Measurements from ENCODE around the gene YJEFN3.

Gene YJEFN3

GRCh38 chr19:19538061-19538784 is 9.5 kb downstream of the YJEFN3 start, which contains the start of gene CILP2:
TSS of gene CILP2 (plus strand) at chr19:19538265. CDS start at chr19:19538350, 85 bp downstream.
- no peak for DNase-seq (ENCODE audit: low read depth in 2 of 2)

DNA sequence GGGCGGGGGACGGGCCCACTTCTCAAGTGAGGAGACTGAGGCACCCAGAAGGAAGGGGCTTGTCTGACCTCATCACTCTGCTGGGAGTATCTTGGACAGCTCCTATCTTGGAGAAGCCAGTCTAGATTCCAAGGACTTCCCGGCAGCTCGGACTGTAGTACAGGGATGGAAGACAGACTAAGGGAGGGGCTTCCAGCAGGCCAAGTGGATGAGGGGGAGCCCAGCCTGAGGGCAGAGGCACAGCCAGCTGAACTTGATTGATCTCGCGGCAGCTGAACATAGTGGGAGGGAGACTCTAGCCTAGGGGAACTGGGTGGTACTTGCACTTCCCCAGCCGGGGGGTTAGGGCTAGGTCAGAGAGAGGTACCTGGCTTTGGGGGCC is 10.1 kb downstream of the YJEFN3 start:
- DNase-seq (ENCODE audit: low read depth in 2 of 2), result no peak

GRCh38 chr19:19539698-19540063 is 11.0 kb downstream of the YJEFN3 start:
- DNase-seq (ENCODE audit: low read depth in 2 of 2), result no peak

- DNase-seq (ENCODE audit: low read depth in 2 of 2), result peak; percentile 67 to 77
Observed at GRCh38 chr19:19540064-19540714, 11.5 kb downstream of the YJEFN3 start.

DNA sequence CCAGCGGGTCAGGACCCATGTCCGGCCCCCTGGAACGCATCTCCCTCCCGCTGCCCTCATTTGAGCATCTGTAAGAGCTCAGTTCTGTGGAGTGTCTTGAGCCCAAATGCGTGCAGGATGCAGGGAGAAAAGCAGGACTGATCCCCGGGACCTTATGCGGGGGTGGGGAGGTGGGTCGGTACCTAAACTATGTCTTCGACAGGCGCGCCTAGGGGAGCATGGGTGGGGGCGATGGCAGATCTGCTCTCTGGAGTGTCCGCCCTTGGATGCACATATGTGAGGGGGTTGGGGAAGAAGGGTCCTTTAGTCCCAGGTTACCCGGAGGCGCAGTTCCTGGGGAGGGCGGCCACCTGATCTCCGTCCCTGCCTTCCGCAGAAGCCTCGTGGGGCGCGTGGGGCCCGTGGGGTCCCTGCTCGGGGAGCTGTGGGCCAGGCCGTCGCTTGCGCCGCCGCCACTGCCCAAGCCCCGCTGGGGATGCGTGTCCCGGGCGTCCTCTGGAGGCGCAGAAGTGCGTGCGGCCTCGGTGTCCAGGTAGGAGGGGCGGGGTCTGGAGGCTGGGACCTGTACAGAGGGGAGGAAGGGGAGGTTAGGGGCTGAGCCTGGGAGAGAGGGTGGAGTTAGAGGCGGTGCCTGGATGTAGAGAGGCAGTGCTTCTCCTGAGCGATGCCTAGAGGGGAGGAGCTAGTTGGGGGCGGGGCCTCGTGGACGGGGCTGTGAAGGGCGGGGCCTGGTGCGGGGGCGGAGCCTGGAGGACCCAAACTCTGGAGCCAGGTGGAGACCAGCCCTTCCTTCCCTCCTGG is 12.2 kb downstream of the YJEFN3 start:
- DNase-seq (ENCODE audit: low read depth in 2 of 2), result peak; percentile 57 to 74

DNA sequence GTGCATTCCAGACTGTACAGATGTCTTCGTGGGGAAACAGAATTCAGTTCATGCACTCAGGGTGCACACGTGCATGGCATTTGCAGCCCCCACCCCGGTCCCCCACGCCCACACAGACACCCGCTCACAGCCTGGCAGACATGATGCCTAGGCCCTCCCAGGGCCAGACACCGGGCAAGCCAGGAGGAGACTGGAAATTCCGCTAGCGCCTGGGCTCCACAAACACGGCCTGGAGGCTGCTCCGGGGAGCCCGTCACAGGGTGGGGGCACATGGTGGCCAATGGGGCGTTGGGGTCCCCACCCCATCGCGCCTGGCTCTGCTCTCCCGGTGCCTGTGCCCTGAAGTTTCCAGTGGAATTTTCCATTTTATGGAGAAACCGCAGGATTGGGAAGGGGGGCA is 12.9 kb downstream of the YJEFN3 start:
- DNase-seq (ENCODE audit: low read depth in 2 of 2), result no peak

- DNase-seq (ENCODE audit: low read depth in 2 of 2), result no peak
Observed at GRCh38 chr19:19542507-19542906, 13.8 kb downstream of the YJEFN3 start.

DNA sequence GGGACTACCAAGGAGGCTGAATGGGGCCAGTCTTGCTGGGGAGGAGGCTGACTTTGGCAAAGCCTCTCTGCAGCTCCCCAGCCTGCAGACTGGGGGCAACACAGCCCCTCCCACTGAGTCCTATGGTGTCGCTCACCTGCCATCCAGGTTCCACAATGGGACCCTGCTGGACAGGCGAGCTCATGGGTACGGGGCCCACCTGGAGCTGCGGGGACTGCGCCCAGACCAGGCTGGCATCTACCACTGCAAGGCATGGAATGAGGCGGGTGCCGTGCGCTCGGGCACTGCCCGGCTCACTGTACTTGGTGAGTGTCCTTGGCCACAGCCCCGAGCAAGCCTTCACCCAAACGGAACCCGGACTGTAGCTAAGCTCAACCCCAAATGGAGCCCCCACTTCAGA is 14.4 kb downstream of the YJEFN3 start:
- DNase-seq (ENCODE audit: low read depth in 2 of 2), result no peak

DNA sequence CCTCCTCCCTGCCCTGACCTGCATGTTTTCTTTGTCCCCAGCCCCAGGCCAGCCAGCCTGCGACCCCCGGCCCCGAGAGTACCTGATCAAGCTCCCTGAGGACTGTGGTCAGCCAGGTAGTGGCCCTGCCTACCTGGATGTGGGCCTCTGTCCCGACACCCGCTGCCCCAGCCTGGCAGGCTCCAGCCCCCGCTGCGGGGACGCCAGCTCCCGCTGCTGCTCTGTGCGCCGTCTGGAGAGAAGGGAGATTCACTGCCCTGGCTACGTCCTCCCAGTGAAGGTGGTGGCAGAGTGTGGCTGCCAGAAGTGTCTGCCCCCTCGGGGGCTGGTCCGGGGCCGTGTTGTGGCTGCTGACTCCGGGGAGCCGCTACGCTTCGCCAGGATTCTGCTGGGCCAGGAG is 14.9 kb downstream of the YJEFN3 start:
- DNase-seq (ENCODE audit: low read depth in 2 of 2), result no peak

DNA sequence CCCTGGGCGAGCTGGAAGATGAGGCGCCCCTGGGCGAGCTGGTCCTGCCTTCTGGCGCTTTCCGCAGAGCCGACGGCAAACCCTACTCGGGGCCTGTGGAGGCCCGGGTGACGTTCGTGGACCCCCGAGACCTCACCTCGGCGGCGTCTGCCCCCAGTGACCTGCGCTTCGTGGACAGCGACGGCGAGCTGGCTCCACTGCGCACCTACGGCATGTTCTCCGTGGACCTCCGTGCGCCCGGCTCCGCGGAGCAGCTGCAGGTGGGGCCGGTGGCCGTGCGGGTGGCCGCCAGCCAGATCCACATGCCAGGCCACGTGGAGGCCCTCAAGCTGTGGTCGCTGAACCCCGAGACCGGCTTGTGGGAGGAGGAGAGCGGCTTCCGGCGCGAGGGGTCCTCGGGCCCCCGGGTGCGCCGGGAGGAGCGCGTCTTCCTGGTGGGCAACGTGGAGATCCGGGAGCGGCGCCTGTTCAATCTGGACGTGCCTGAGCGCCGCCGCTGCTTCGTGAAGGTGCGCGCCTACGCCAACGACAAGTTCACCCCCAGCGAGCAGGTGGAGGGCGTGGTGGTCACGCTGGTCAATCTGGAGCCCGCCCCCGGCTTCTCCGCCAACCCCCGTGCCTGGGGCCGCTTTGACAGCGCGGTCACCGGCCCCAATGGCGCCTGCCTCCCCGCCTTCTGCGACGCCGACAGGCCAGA is 15.7 kb downstream of the YJEFN3 start:
- DNase-seq (ENCODE audit: low read depth in 2 of 2), result no peak

DNA sequence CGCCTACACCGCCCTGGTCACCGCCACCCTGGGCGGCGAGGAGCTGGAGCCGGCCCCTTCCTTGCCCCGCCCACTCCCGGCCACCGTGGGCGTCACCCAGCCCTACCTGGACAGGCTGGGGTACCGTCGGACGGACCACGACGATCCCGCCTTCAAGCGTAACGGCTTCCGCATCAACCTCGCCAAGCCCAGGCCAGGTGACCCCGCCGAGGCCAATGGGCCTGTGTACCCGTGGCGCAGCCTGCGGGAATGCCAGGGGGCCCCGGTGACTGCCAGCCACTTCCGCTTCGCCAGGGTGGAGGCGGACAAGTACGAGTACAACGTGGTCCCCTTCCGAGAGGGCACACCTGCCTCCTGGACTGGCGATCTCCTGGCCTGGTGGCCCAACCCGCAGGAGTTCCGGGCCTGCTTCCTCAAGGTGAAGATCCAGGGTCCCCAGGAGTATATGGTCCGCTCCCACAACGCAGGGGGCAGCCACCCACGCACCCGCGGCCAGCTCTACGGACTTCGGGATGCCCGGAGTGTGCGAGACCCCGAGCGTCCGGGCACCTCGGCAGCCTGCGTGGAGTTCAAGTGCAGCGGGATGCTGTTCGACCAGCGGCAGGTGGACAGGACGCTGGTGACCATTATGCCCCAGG is 16.4 kb downstream of the YJEFN3 start:
- no peak for DNase-seq (ENCODE audit: low read depth in 2 of 2)

DNA sequence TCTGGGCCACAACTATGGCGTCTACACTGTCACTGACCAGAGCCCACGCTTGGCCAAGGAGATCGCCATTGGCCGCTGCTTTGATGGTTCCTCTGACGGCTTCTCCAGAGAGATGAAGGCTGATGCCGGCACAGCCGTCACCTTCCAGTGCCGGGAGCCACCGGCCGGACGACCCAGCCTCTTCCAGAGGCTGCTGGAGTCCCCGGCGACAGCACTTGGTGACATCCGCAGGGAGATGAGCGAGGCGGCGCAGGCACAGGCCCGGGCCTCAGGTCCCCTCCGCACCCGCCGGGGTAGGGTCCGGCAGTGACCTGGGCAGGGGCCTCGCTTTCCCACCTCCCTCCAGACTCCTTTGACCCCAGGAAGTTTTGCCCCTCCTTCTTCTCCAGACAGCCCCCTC is 17.0 kb downstream of the YJEFN3 start:
- DNase-seq (ENCODE audit: low read depth in 2 of 2), result no peak

- no peak for DNase-seq (ENCODE audit: low read depth in 2 of 2)
Observed at GRCh38 chr19:19546751-19547162, 18.0 kb downstream of the YJEFN3 start.

- DNase-seq (ENCODE audit: low read depth in 2 of 2), result no peak
Observed at GRCh38 chr19:19547674-19548336, 19.1 kb downstream of the YJEFN3 start.

- DNase-seq (ENCODE audit: low read depth in 2 of 2), result no peak
Observed at GRCh38 chr19:19548915-19549759, 20.4 kb downstream of the YJEFN3 start.

DNA sequence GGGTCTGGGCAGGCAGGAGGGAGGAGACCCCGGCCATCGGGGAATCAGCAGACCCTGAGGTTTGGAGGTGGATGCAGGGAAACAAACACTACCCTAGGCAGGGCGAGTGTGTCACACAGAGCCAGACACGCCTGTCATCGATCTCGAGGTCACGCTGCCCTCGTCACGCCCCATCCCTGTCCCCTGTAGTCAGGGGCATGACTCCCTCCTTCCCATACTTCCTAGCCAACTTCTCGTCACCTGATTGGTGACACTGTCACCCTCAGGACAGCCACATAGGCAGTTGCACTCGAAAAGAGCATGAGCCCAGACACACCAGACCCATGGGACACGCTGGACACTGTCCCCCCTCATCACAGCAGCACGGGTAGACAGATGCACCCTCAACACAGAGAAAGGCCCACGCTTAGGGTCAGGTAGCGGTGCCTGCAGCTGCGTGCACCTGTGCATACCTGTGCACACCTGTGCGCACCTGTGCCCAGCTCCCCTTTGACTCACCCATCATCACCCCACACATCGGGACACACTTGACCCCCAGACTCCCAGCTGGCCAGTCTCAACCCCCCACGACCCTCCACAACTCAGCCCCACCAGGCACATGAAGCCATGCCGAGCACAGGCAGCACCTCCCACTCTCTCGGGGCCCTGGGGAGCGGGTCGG is 21.2 kb downstream of the YJEFN3 start:
- no peak for DNase-seq (ENCODE audit: low read depth in 2 of 2)

- no peak for DNase-seq (ENCODE audit: low read depth in 2 of 2)
Observed at GRCh38 chr19:19550485-19550929, 21.8 kb downstream of the YJEFN3 start.

GRCh38 chr19:19550972-19551852 is 22.5 kb downstream of the YJEFN3 start:
- no peak for DNase-seq (ENCODE audit: low read depth in 2 of 2)

- no peak for DNase-seq (ENCODE audit: low read depth in 2 of 2)
Observed at GRCh38 chr19:19551853-19552192, 23.1 kb downstream of the YJEFN3 start.
